OCI-LY1 (cell line): Measurements from ENCODE around the gene RASAL2.

Experiments
- EZH2 ChIP-seq: fragments of 200-600 bp; sonication (generic), shearing (Covaris generic); IDR thresholded peaks from 2 replicates; pipeline ENCODE4 v1.8.0; 2017; ENCODE audit warnings: borderline replicate concordance, mixed run types, mild to moderate bottlenecking, antibody characterized with exemption, low read length, moderate library complexity, mixed read lengths
- TF ChIP-seq, protein P1 (sequence below): fragments of 200-600 bp; sonication (generic), shearing (Covaris generic); IDR thresholded peaks from 2 replicates; pipeline ENCODE4 v1.5.1; 2017; ENCODE audit warnings: mild to moderate bottlenecking, antibody characterized with exemption, low read length, moderate library complexity, mixed read lengths

GRCh38 chr1:178093494-178093950 is 382 bp upstream of the RASAL2 start:
- TF ChIP-seq, protein P1, sequence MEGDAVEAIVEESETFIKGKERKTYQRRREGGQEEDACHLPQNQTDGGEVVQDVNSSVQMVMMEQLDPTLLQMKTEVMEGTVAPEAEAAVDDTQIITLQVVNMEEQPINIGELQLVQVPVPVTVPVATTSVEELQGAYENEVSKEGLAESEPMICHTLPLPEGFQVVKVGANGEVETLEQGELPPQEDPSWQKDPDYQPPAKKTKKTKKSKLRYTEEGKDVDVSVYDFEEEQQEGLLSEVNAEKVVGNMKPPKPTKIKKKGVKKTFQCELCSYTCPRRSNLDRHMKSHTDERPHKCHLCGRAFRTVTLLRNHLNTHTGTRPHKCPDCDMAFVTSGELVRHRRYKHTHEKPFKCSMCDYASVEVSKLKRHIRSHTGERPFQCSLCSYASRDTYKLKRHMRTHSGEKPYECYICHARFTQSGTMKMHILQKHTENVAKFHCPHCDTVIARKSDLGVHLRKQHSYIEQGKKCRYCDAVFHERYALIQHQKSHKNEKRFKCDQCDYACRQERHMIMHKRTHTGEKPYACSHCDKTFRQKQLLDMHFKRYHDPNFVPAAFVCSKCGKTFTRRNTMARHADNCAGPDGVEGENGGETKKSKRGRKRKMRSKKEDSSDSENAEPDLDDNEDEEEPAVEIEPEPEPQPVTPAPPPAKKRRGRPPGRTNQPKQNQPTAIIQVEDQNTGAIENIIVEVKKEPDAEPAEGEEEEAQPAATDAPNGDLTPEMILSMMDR: no peak
- TF ChIP-seq EZH2: no peak
